DND-41 (cell line): ENCODE measurements around the gene GPR161.

Source experiments
- ATAC-seq: fragments of 200-7000 bp; cut with Tn5 transposase; 3 replicates; pipeline ENCODE4 v1.9.1; 2021; ENCODE audit warnings: low read depth; ENCODE audit not compliant: insufficient read depth
- DNase-seq: peaks from one replicate; pipeline ENCODE4 v3.0.0-alpha.2; 2020
- H2AFZ ChIP-seq: 2 replicates; pipeline ENCODE4 v1.6.0; 2012; ENCODE audit warnings: low read depth, low read length
- H3K27ac ChIP-seq: 2 replicates; pipeline ENCODE4 v1.5.1; 2012; ENCODE audit warnings: low read length, inconsistent platforms
- H3K27me3 ChIP-seq: fragments of 200-600 bp; sonication (generic); 2 replicates; pipeline ENCODE4 v1.6.0; 2012; ENCODE audit warnings: low read length, mild to moderate bottlenecking, inconsistent platforms; ENCODE audit not compliant: insufficient read depth, poor library complexity
- H3K36me3 ChIP-seq: 2 replicates; pipeline ENCODE4 v1.5.1; 2012; ENCODE audit warnings: low read length, inconsistent platforms; ENCODE audit not compliant: insufficient read depth
- H3K4me1 ChIP-seq: 2 replicates; pipeline ENCODE4 v1.5.1; 2012; ENCODE audit warnings: mild to moderate bottlenecking, low read length; ENCODE audit not compliant: insufficient read depth
- H3K4me2 ChIP-seq: 2 replicates; pipeline ENCODE4 v1.6.0; 2012; ENCODE audit warnings: mild to moderate bottlenecking, moderate library complexity, low read length, inconsistent platforms; ENCODE audit not compliant: insufficient read depth
- H3K4me3 ChIP-seq, 2 experiments: fragments of 200-600 bp in 1 of 2; shearing (Covaris generic) in 1 of 2; 2 replicates each; pipeline ENCODE4 v1.5.1; 2012 to 2016; ENCODE audit warnings: inconsistent platforms in 2 of 2, low read length in 2 of 2, mild to moderate bottlenecking in 2 of 2, low read depth in 1 of 2, moderate library complexity in 1 of 2
- H3K79me2 ChIP-seq: 2 replicates; pipeline ENCODE4 v1.6.0; 2012; ENCODE audit warnings: low read length, inconsistent platforms; ENCODE audit not compliant: insufficient read depth
- H3K9ac ChIP-seq: 2 replicates; pipeline ENCODE4 v1.6.0; 2012; ENCODE audit warnings: low read depth, mild to moderate bottlenecking, inconsistent platforms, low read length, moderate library complexity
- H3K9me3 ChIP-seq: 2 replicates; pipeline ENCODE4 v1.5.1; 2012; ENCODE audit warnings: low read length, moderate library complexity, mild to moderate bottlenecking, inconsistent platforms; ENCODE audit not compliant: insufficient read depth, severe bottlenecking
- H4K20me1 ChIP-seq: 2 replicates; pipeline ENCODE4 v1.6.0; 2012; ENCODE audit warnings: low read length; ENCODE audit not compliant: insufficient read depth
- EZH2 ChIP-seq: IDR thresholded peaks from 3 replicates; pipeline ENCODE4 v1.6.1; 2012; ENCODE audit warnings: borderline replicate concordance, low read depth, mild to moderate bottlenecking, moderate library complexity, low read length, inconsistent platforms; ENCODE audit not compliant: severe bottlenecking
- TF ChIP-seq, protein P1 (sequence below): IDR thresholded peaks from 2 replicates; pipeline ENCODE4 v1.5.1; 2012; ENCODE audit warnings: borderline replicate concordance, low read length, moderate library complexity, mild to moderate bottlenecking; ENCODE audit not compliant: poor library complexity, severe bottlenecking; ENCODE audit errors: extremely low read depth

The GPR161 gene

GRCh38 chr1:168099337-168099801 is 37.4 kb downstream of the GPR161 start:
- H3K4me2 ChIP-seq: no peak overlapping the region
- DNase-seq (no peak), ATAC-seq (no peak)
- H4K20me1 ChIP-seq: 0 out of 2 replicates have a peak, but pooled peaks cover 3% of the 10 kb centered on the region
- H3K79me2 ChIP-seq: no peaks in the 10 kb centered on the region
- H3K27ac ChIP-seq: no peak overlapping the region
- no peaks in the 10 kb centered on the region for H3K9me3 ChIP-seq
- peaks cover 26% of the 10 kb centered on the region; the same call in 1 of the 2 replicates for H3K36me3 ChIP-seq
- no peak overlapping the region for H3K9ac ChIP-seq
- H3K4me3 ChIP-seq: no peak overlapping the region
- no peak for TF ChIP-seq EZH2
- TF ChIP-seq, protein P1, sequence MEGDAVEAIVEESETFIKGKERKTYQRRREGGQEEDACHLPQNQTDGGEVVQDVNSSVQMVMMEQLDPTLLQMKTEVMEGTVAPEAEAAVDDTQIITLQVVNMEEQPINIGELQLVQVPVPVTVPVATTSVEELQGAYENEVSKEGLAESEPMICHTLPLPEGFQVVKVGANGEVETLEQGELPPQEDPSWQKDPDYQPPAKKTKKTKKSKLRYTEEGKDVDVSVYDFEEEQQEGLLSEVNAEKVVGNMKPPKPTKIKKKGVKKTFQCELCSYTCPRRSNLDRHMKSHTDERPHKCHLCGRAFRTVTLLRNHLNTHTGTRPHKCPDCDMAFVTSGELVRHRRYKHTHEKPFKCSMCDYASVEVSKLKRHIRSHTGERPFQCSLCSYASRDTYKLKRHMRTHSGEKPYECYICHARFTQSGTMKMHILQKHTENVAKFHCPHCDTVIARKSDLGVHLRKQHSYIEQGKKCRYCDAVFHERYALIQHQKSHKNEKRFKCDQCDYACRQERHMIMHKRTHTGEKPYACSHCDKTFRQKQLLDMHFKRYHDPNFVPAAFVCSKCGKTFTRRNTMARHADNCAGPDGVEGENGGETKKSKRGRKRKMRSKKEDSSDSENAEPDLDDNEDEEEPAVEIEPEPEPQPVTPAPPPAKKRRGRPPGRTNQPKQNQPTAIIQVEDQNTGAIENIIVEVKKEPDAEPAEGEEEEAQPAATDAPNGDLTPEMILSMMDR: no peak
- no peaks in the 10 kb centered on the region for H3K4me1 ChIP-seq
- no peak overlapping the region for H2AFZ ChIP-seq
- H3K27me3 ChIP-seq: no peaks in the 10 kb centered on the region

DNA sequence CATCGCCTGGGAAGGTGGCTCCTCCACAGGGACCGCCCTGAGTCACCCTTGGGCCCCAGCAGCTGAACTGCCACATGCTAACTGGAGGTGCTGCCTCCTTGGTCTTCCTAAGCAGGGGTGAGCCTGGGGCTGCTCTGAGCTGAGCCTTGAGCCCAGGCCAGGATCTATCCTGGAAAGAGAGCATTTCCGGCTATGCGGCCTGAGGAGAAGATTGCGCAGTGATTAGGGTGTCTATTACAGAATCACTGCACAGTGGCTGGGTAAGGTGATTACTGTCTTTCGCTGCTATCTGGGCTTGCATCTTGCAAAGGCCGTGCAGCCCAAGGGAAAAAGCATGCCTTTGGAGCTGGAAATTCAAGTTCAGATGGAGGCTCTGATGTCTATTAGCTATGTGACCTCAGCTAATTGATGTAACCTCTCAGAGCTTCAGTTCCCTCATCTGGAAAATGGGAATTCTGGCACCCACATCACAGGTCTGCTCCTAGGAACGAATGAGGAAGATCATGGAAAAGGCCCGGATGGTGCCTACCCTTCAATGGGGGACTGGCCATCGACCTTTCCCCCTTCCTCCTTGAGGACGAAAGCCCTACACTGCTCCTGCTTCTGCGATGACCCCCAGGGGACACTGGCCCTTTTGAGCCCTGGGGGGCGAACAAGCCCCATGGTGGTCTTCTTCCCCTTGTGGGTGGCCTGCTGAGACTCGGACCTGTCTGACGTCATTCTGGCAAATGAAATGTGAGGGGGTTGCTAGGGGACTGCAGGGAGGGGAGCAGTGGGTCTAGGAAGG is 38.0 kb downstream of the GPR161 start:
- H4K20me1 ChIP-seq: 0 out of 2 replicates have a peak, but pooled peaks cover 3% of the 10 kb centered on the region
- no peak overlapping the region for H3K27ac ChIP-seq
- H3K27me3 ChIP-seq: no peaks in the 10 kb centered on the region
- no peaks in the 10 kb centered on the region for H3K4me1 ChIP-seq
- no peak overlapping the region for H3K4me2 ChIP-seq
- no peak overlapping the region for H2AFZ ChIP-seq
- no peaks in the 10 kb centered on the region for H3K9me3 ChIP-seq
- no peak overlapping the region for H3K4me3 ChIP-seq
- DNase-seq (no peak), ATAC-seq (no peak)
- H3K36me3 ChIP-seq: peaks cover 26% of the 10 kb centered on the region; the same call in 1 of the 2 replicates
- TF ChIP-seq, protein P1: no peak
- no peak for TF ChIP-seq EZH2
- H3K79me2 ChIP-seq: no peaks in the 10 kb centered on the region
- H3K9ac ChIP-seq: no peak overlapping the region

DNA sequence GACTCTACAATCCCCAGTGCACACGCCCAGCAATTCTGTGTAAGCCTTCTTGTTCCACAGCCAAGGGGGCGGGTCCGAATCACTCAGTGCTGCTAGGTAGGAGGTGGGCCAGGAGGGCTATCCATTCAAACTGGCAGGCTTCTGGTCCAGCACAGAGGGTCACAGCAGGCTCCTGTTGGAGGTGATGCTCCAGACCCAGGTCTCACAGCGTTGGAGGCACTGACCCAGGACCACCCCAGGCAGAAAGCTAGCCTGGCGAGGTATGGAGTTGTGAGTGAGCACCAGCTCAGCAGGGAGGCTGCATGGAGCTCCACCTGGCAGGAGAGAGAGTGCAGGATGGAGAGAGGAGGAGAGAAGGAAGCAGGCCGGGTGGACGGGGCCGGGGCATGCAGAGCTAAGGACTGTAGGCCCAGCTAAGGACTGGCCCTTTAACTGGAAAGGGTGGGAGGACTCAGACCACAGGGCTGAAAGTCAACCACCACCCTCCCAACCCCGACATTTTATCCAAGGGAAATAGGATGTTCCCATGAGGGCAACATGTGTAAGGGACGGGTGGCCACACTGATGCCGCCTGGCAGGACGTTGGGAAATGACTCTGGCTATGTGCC is 38.7 kb downstream of the GPR161 start:
- H3K4me3 ChIP-seq: no peak overlapping the region
- TF ChIP-seq EZH2: no peak
- TF ChIP-seq, protein P1: no peak

More for the DNA sequence above, 38.7 kb downstream of the GPR161 start:
- H3K79me2 ChIP-seq: no peaks in the 10 kb centered on the region
- H3K36me3 ChIP-seq: peaks cover 26% of the 10 kb centered on the region; the same call in 1 of the 2 replicates
- no peak overlapping the region for H3K9ac ChIP-seq
- 0 out of 2 replicates have a peak, but pooled peaks cover 3% of the 10 kb centered on the region for H4K20me1 ChIP-seq
- no peak for ATAC-seq
- no peak overlapping the region for H3K4me2 ChIP-seq
- H3K27ac ChIP-seq: no peak overlapping the region
- no peaks in the 10 kb centered on the region for H3K27me3 ChIP-seq
- no peaks in the 10 kb centered on the region for H3K9me3 ChIP-seq
- no peaks in the 10 kb centered on the region for H3K4me1 ChIP-seq
- DNase-seq: no peak
- H2AFZ ChIP-seq: no peak overlapping the region
